Thoracic aorta (tissue), 2 donors: ENCODE data around the gene PCDH20. TPM values are rescaled to one million over a fixed set of nuclear protein-coding genes. Genes with fewer than 3 reads are reported as not detected.

Source experiments
- ATAC-seq: fragments of 150-250 bp; one replicate; pipeline ENCODE4 v1.8.0; 2017; ENCODE audit warnings: low read depth; ENCODE audit not compliant: insufficient number of reproducible peaks, low FRiP score
- DNase-seq: peaks from one replicate; pipeline ENCODE4 v3.0.0-alpha.2; 2020; ENCODE audit warnings: low spot score
- H3K27ac ChIP-seq, 2 donors: fragments of 200-600 bp; sonication (generic); 1 replicate in 1 of 2; 2 replicates in 1 of 2; pipeline ENCODE4 v1.5.1; 2016; ENCODE audit warnings: mild to moderate bottlenecking in 2 of 2, moderate library complexity in 2 of 2
- H3K27me3 ChIP-seq: fragments of 200-600 bp; sonication (generic); replicated peaks from 2 replicates; pipeline ENCODE4 v1.6.0; 2016; ENCODE audit warnings: mild to moderate bottlenecking; ENCODE audit not compliant: insufficient read depth
- H3K36me3 ChIP-seq: fragments of 200-600 bp; sonication (generic); one replicate; pipeline ENCODE4 v1.5.1; 2016
- H3K4me1 ChIP-seq, 2 donors: fragments of 200-600 bp; sonication (generic); 1 replicate in 1 of 2; 2 replicates in 1 of 2; pipeline versions ENCODE4 v1.5.1 to v1.6.0; 2016; ENCODE audit warnings: low read depth in 2 of 2, mild to moderate bottlenecking in 1 of 2; ENCODE audit not compliant: control insufficient read depth in 1 of 2
- H3K4me3 ChIP-seq: fragments of 200-600 bp; sonication (generic); 2 replicates; pipeline ENCODE4 v1.5.1; 2016; ENCODE audit warnings: mild to moderate bottlenecking
- H3K9me3 ChIP-seq: fragments of 200-600 bp; sonication (generic); 2 replicates; pipeline ENCODE4 v1.5.1; 2016
- CTCF ChIP-seq: fragments of 200-600 bp; sonication (generic); IDR thresholded peaks from one replicate; pipeline ENCODE4 v1.5.1; 2019; ENCODE audit warnings: antibody characterized with exemption
- total RNA-seq, 2 donors: library from RNA; depleted of rRNA; stranded (reverse); fragments of >200 nt; gene quantifications; one replicate each; pipeline versions ENCODE4 v1.1.0 to v1.2.3, GENCODE V29; 2016

The PCDH20 gene
- 10 to 100 TPM; 10.6 to 12.0 TPM for total RNA-seq

- peak within 1 kb of the TSS; percentile 79 for H3K4me3 ChIP-seq
- no peaks in the 10 kb centered on the region for H3K27me3 ChIP-seq
- no peaks in the 10 kb centered on the region for H3K9me3 ChIP-seq
- H3K27ac ChIP-seq, result peak within 1 kb of the TSS; percentile 30 to 42
- TF ChIP-seq CTCF, result no peak
- H3K36me3 ChIP-seq, result no peaks in the 10 kb centered on the region
- ATAC-seq (no peak), DNase-seq (no peak)
- H3K4me1 ChIP-seq, result peaks cover 0 to 10% of the 10 kb centered on the region in 2 donors
These were observed at the start of gene PCDH20 for GRCh38 chr13:61415749-61416148. PCDH20 (minus strand) TSS chr13:61415849; CDS start chr13:61415158, 691 bp downstream.

GRCh38 chr13:61463024-61463423 is 47.4 kb upstream of the PCDH20 start:
- Histone ChIP-seq H3K9me3 (no peaks in the 10 kb centered on the region), H3K4me3 (no peak overlapping the region), H3K36me3 (no peaks in the 10 kb centered on the region), H3K27me3 (no peaks in the 10 kb centered on the region), H3K4me1 (no peaks in the 10 kb centered on the region), H3K27ac (no peak overlapping the region)
- DNase-seq (no peak), ATAC-seq (no peak)
- TF ChIP-seq CTCF, result no peak

GRCh38 chr13:61453121-61453520 is 37.5 kb upstream of the PCDH20 start:
- H3K9me3 ChIP-seq, result no peaks in the 10 kb centered on the region
- TF ChIP-seq CTCF, result no peak
- no peaks in the 10 kb centered on the region for H3K4me1 ChIP-seq
- DNase-seq (no peak), ATAC-seq (no peak)
- no peak overlapping the region for H3K27ac ChIP-seq
- no peak overlapping the region for H3K4me3 ChIP-seq
- H3K36me3 ChIP-seq, result no peaks in the 10 kb centered on the region
- H3K27me3 ChIP-seq, result no peaks in the 10 kb centered on the region

- Histone ChIP-seq H3K27me3 (no peaks in the 10 kb centered on the region), H3K4me3 (no peak overlapping the region), H3K36me3 (no peaks in the 10 kb centered on the region), H3K9me3 (no peaks in the 10 kb centered on the region), H3K4me1 (no peaks in the 10 kb centered on the region), H3K27ac (no peak overlapping the region)
- DNase-seq (no peak), ATAC-seq (no peak)
- TF ChIP-seq CTCF, result no peak
These were observed 16.4 kb upstream of the PCDH20 start for GRCh38 chr13:61432029-61432428.

- no peaks in the 10 kb centered on the region for H3K27me3 ChIP-seq
- DNase-seq, result no peak
- H3K36me3 ChIP-seq, result no peaks in the 10 kb centered on the region
- TF ChIP-seq CTCF, result no peak
- no peak overlapping the region for H3K4me3 ChIP-seq
- H3K4me1 ChIP-seq, result peaks cover 3 to 9% of the 10 kb centered on the region in 2 donors
- peak; percentile 91 for ATAC-seq
- H3K27ac ChIP-seq, result peak overlapping the region in 1 of 2 donors; percentile 55
- H3K9me3 ChIP-seq, result no peaks in the 10 kb centered on the region
These were observed 8.3 kb upstream of the PCDH20 start for GRCh38 chr13:61423915-61424314.
